K562 (cell line): ENCODE measurements around the gene OBSL1. TPM values are rescaled to one million over a fixed set of nuclear protein-coding genes. Genes with fewer than 3 reads are reported as not detected.

Experiments
- COPS2 ChIP-seq: fragments of 450-650 bp; conservative IDR thresholded peaks from 2 replicates; pipeline ENCODE4 v1.6.1; 2016; ENCODE audit warnings: mild to moderate bottlenecking, moderate library complexity
- CREM ChIP-seq: IDR thresholded peaks from 2 replicates; pipeline ENCODE4 v1.6.1; 2014; ENCODE audit warnings: antibody characterized with exemption, low read depth
- E2F5 ChIP-seq: sonication (generic); formaldehyde crosslinking; IDR thresholded peaks from 2 replicates; pipeline ENCODE4 v1.8.0; 2022; ENCODE audit warnings: mild to moderate bottlenecking, missing genetic modification reagents
- FOXK1 ChIP-seq: sonication (generic); formaldehyde crosslinking; IDR thresholded peaks from 2 replicates; pipeline ENCODE4 v1.8.0; 2022; ENCODE audit warnings: missing genetic modification reagents, mild to moderate bottlenecking, borderline replicate concordance
- GABPB2 ChIP-seq: fragments of 250-450 bp; sonication (Bioruptor Pico); conservative IDR thresholded peaks from 2 replicates; pipeline ENCODE4 v1.5.1; 2021; ENCODE audit warnings: mild to moderate bottlenecking
- HDAC1 ChIP-seq, 2 experiments: fragments of 450-650 bp; IDR thresholded peaks; 2 replicates each; pipeline ENCODE4 v1.6.1; 2016 to 2017; ENCODE audit warnings: inconsistent platforms in 1 of 2, mild to moderate bottlenecking in 1 of 2, moderate library complexity in 1 of 2
- HNRNPL ChIP-seq: fragments of 200-400 bp; formaldehyde crosslinking; IDR thresholded peaks from 2 replicates; pipeline ENCODE4 v1.6.1; 2017; ENCODE audit warnings: low read depth, mild to moderate bottlenecking, low read length
- ILF3 ChIP-seq: fragments of 450-650 bp; IDR thresholded peaks from 2 replicates; pipeline ENCODE4 v1.6.1; 2018; ENCODE audit warnings: antibody characterized with exemption, mild to moderate bottlenecking, moderate library complexity, borderline replicate concordance
- L3MBTL2 ChIP-seq: fragments of 450-650 bp; IDR thresholded peaks from 2 replicates; pipeline ENCODE4 v1.6.1; 2016; ENCODE audit warnings: mild to moderate bottlenecking, moderate library complexity
- MAZ ChIP-seq, 2 experiments: fragments of 450-650 bp in 1 of 2; sonication (generic) in 1 of 2; formaldehyde crosslinking; IDR thresholded peaks in 1 of 2; conservative IDR thresholded peaks in 1 of 2; 2 replicates each; pipeline versions ENCODE4 v1.4.0 to v1.5.0; 2020; ENCODE audit warnings: mild to moderate bottlenecking in 1 of 2, missing genetic modification reagents in 1 of 2
- MBD2 ChIP-seq: sonication (generic); IDR thresholded peaks from 2 replicates; pipeline ENCODE4 v1.6.1; 2016; ENCODE audit warnings: low read depth, borderline replicate concordance
- NFE2 ChIP-seq: IDR thresholded peaks from 2 replicates; pipeline ENCODE4 v1.6.1; 2014; ENCODE audit warnings: antibody characterized with exemption, low read depth
- NFIX ChIP-seq: fragments of 250-450 bp; sonication (Bioruptor Pico); IDR thresholded peaks from 2 replicates; pipeline ENCODE4 v1.4.0; 2020; ENCODE audit warnings: low read depth, mild to moderate bottlenecking, moderate library complexity
- NR1H2 ChIP-seq: sonication (generic); formaldehyde crosslinking; IDR thresholded peaks from 2 replicates; pipeline ENCODE4 v1.4.0; 2020; ENCODE audit warnings: mild to moderate bottlenecking, missing genetic modification reagents
- NRF1 ChIP-seq, 2 experiments: fragments of 450-650 bp; IDR thresholded peaks in 1 of 2; conservative IDR thresholded peaks in 1 of 2; 2 replicates each; pipeline ENCODE4 v1.6.1; 2014; ENCODE audit warnings: mild to moderate bottlenecking in 2 of 2
- SP2 ChIP-seq: IDR thresholded peaks from 2 replicates; pipeline ENCODE4 v1.6.1; 2011; ENCODE audit warnings: mild to moderate bottlenecking, low read depth, low read length, moderate library complexity; ENCODE audit not compliant: poor library complexity, severe bottlenecking; ENCODE audit errors: extremely low read depth
- TCF7 ChIP-seq: sonication (generic); IDR thresholded peaks from 2 replicates; pipeline ENCODE4 v1.6.1; 2016; ENCODE audit warnings: antibody characterized with exemption, borderline replicate concordance
- THAP7 ChIP-seq: fragments of 250-450 bp; sonication (Bioruptor Pico); IDR thresholded peaks from 2 replicates; pipeline ENCODE4 v1.5.0; 2021
- USF1 ChIP-seq: sonication (generic); formaldehyde crosslinking; IDR thresholded peaks from 2 replicates; pipeline ENCODE4 v1.9.0; 2022; ENCODE audit warnings: mild to moderate bottlenecking, missing genetic modification reagents
- ZBTB11 ChIP-seq, 3 experiments: fragments of 200-800 bp in 1 of 3; fragments of 250-450 bp in 1 of 3; fragments of 450-650 bp in 1 of 3; sonication (Bioruptor Pico) in 1 of 3; sonication (Bioruptor generic) in 1 of 3; formaldehyde crosslinking in 1 of 3; IDR thresholded peaks; 2 replicates each; pipeline versions ENCODE4 v1.6.1 to v1.8.0; 2016 to 2022; ENCODE audit warnings: mild to moderate bottlenecking in 2 of 3, missing genetic modification characterization in 2 of 3, missing compliant biosample characterization in 1 of 3, moderate library complexity in 1 of 3
- ZFX ChIP-seq: sonication (generic); formaldehyde crosslinking; IDR thresholded peaks from 2 replicates; pipeline ENCODE4 v1.8.0; 2022; ENCODE audit warnings: mild to moderate bottlenecking, missing genetic modification reagents, moderate library complexity
- ZNF384 ChIP-seq: IDR thresholded peaks from 2 replicates; pipeline ENCODE4 v1.6.1; 2012; ENCODE audit warnings: low read depth, low read length, improper control_type of control experiment
- polyA plus RNA-seq, 8 experiments: library from polyadenylated mRNA; depleted of rRNA in 4 of 8; stranded (reverse) in 5 of 8; unstranded in 3 of 8; fragments of >200 nt; fragmentation: Nextera tagmentation in 2 of 8; fragmentation: Illumina TruSeq in 1 of 8; extraction: Ambion mirVana in 2 of 8; extraction: Trizol in 1 of 8; gene quantifications; 2 replicates each; pipeline versions ENCODE4 v1.2.1 to v1.2.3, GENCODE V29; 2011 to 2014; ENCODE audit warnings: inconsistent platforms in 1 of 8, missing spikeins in 1 of 8
- total RNA-seq, 7 experiments: library from RNA; depleted of rRNA in 6 of 7; stranded (reverse); fragments of >200 nt in 6 of 7; fragmentation: Illumina TruSeq in 2 of 7; extraction: Trizol in 2 of 7; gene quantifications; 2 replicates each; pipeline versions ENCODE4 v1.2.1 to v1.2.3, GENCODE V29; 2011 to 2021; ENCODE audit warnings: low replicate concordance in 1 of 7

The OBSL1 gene
- total and polyA plus RNA-seq, 9 of the 15 experiments (the other 6 are each of a cell fraction or from before 2014, with no cell fraction given) = 1.2 to 26.6 (median 8.6) TPM

- TF ChIP-seq NRF1 (conservative IDR thresholded peaks at IDR 0.05 in 1 of 2, IDR thresholded peaks at IDR 0.05 in 1 of 2) = peak; percentile 54 to 65
- TF ChIP-seq HDAC1 (IDR thresholded peaks at IDR 0.05) = peak in 1 of 2 experiments; percentile 67; a peak in 2 of 4 replicates
- TF ChIP-seq USF1 (CRISPR knock-in tag) = no peak
- no peak for TF ChIP-seq FOXK1 (CRISPR knock-in tag)
- 0 out of 2 replicates have a peak, but pooled peaks have one; percentile 45 for TF ChIP-seq HNRNPL
- peak in 1 of 2 experiments; percentile 35; a peak in 1 of 4 replicates for TF ChIP-seq MAZ (CRISPR knock-in tag; conservative IDR thresholded peaks at IDR 0.05 in 1 of 2, IDR thresholded peaks at IDR 0.05 in 1 of 2)
- TF ChIP-seq NR1H2 (CRISPR knock-in tag) = no peak
- TF ChIP-seq L3MBTL2 = peak; percentile 91
- TF ChIP-seq CREM = no peak; the same call in 1 of the 2 replicates
- TF ChIP-seq NFE2 = no peak
- TF ChIP-seq E2F5 = no peak
- TF ChIP-seq ZFX = peak; percentile 35; the same call in 1 of the 2 replicates
- no peak for TF ChIP-seq COPS2
- TF ChIP-seq TCF7 = no peak
- no peak for TF ChIP-seq ZNF384
- TF ChIP-seq MBD2 = 0 out of 2 replicates have a peak, but pooled peaks have one; percentile 24
- TF ChIP-seq GABPB2 (CRISPR knock-in tag) = no peak
- TF ChIP-seq ILF3 = no peak
- no peak for TF ChIP-seq NFIX
- no peak for TF ChIP-seq THAP7 (CRISPR knock-in tag)
- no peak for TF ChIP-seq SP2
- 0 out of 6 replicates have a peak, but pooled peaks of 1 of the 3 experiments have one; percentile 42 for TF ChIP-seq ZBTB11 (CRISPR knock-in tag; IDR thresholded peaks at IDR 0.05)
These were observed 18.8 kb downstream of the OBSL1 start (continued) for GRCh38 chr2:219552382-219553167.
